ENCODE measurements around the gene KY. TPM values are rescaled to one million over a fixed set of nuclear protein-coding genes. Genes with fewer than 3 reads are reported as not detected.

The KY gene
- polyA plus RNA-seq, 3 donors, result 0.03 to 0.09 TPM; not detected in 1

DNA sequence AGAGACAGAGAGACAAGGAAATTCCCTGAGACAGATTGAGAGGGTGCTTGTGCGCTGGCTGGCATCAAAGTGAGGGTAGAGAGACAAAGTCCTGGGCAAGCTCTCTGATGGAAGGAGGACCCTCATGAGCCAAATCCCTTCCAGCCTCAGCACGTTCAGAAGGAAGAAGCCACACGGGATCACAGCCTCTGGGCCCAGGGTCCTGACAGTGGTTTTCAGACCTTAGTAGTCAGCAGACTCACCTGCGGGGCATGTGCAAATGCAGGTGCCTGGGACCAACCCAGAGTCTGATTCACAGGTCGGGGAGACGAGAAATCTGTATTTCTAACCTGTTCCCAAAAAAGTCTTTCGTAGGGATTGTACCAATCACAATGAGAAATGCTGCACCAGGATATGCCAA, 15.2 kb upstream of the KY start:
- intact Hi-C loops (cut with micrococcal nuclease), result no loop called here
- no peaks in the 10 kb centered on the region for H3K36me3 Mint-ChIP-seq
- 92% methylated on average over 6 of the region's 7 CpGs for WGBS (ENCODE audit: insufficient coverage)
- Histone ChIP-seq H3K9ac (ENCODE audit: insufficient read depth, low read length, poor library complexity, severe bottlenecking) (no peak overlapping the region), H4K20me1 (ENCODE audit: insufficient read depth, low read length) (no peaks in the 10 kb centered on the region), H3K9me3 (replicated peaks in 1 of 2; ENCODE audit: control insufficient read depth in 1 of 2, insufficient read depth in 1 of 2, low read length in 2 of 2) (no peaks in the 10 kb centered on the region), H3K4me3 (replicated peaks in 1 of 3; ENCODE audit: low read depth in 2 of 3, low read length in 3 of 3) (no peak overlapping the region), H3K4me2 (replicated peaks; ENCODE audit: extremely low read depth, low read length, poor library complexity, severe bottlenecking) (no peak overlapping the region), H3K36me3 (replicated peaks in 1 of 2; ENCODE audit: control insufficient read depth in 1 of 2, insufficient read depth in 2 of 2, low read length in 2 of 2) (no peaks in the 10 kb centered on the region), H3K27me3 (ENCODE audit: control insufficient read depth in 2 of 2, insufficient read depth in 2 of 2, low read length in 2 of 2) (no peaks in the 10 kb centered on the region), H3K4me1 (ENCODE audit: control insufficient read depth in 1 of 2, insufficient read depth in 2 of 2, low read length in 2 of 2) (no peaks in the 10 kb centered on the region), H2AFZ (ENCODE audit: insufficient read depth, low read depth, low read length, poor library complexity, severe bottlenecking) (no peak overlapping the region), H3K79me2 (ENCODE audit: insufficient read depth, low read length) (no peaks in the 10 kb centered on the region), H3K27ac (ENCODE audit: low read depth in 1 of 2, low read length in 2 of 2) (no peak overlapping the region)
- H3K27ac Mint-ChIP-seq, result no peak overlapping the region
- H3K9me3 Mint-ChIP-seq, result peaks cover 0 to 4% (median 2%) of the 10 kb centered on the region in 7 donors
- H3K4me3 Mint-ChIP-seq, result no peak overlapping the region
- no peak for DNase-seq
- TF ChIP-seq, protein P1, sequence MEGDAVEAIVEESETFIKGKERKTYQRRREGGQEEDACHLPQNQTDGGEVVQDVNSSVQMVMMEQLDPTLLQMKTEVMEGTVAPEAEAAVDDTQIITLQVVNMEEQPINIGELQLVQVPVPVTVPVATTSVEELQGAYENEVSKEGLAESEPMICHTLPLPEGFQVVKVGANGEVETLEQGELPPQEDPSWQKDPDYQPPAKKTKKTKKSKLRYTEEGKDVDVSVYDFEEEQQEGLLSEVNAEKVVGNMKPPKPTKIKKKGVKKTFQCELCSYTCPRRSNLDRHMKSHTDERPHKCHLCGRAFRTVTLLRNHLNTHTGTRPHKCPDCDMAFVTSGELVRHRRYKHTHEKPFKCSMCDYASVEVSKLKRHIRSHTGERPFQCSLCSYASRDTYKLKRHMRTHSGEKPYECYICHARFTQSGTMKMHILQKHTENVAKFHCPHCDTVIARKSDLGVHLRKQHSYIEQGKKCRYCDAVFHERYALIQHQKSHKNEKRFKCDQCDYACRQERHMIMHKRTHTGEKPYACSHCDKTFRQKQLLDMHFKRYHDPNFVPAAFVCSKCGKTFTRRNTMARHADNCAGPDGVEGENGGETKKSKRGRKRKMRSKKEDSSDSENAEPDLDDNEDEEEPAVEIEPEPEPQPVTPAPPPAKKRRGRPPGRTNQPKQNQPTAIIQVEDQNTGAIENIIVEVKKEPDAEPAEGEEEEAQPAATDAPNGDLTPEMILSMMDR (IDR thresholded peaks at IDR 0.05), result no peak
- H3K27me3 Mint-ChIP-seq (ENCODE audit: low read depth in 3 of 3), result peaks cover 3 to 14% (median 6%) of the 10 kb centered on the region in 3 donors
- no peaks in the 10 kb centered on the region for H3K4me1 Mint-ChIP-seq

DNA sequence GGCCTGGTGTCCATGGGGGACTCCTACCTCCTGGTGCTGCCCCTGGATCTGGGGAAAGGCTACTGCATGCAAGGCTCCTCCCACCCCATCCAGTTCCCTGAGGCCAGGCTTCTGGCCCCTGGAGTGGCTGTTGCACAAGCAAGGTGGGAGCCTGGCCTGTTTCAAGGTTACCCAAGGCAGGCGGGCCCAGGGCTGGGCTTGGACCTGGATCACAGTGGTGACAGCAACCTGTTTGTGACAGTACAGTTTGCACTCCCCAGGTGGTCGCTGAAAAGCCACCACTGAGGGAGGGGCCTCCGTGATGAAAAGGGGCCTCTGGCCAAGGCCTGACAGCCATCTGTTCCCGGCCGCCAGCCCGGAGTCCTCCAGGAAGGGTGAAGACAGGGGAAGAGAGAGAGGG, 14.4 kb upstream of the KY start:
- Histone ChIP-seq H3K27ac (ENCODE audit: low read depth in 1 of 2, low read length in 2 of 2) (no peak overlapping the region), H3K4me3 (replicated peaks in 1 of 3; ENCODE audit: low read depth in 2 of 3, low read length in 3 of 3) (no peak overlapping the region), H3K9ac (ENCODE audit: insufficient read depth, low read length, poor library complexity, severe bottlenecking) (no peak overlapping the region), H3K27me3 (ENCODE audit: control insufficient read depth in 2 of 2, insufficient read depth in 2 of 2, low read length in 2 of 2) (no peaks in the 10 kb centered on the region), H2AFZ (ENCODE audit: insufficient read depth, low read depth, low read length, poor library complexity, severe bottlenecking) (no peak overlapping the region), H3K79me2 (ENCODE audit: insufficient read depth, low read length) (no peaks in the 10 kb centered on the region), H4K20me1 (ENCODE audit: insufficient read depth, low read length) (no peaks in the 10 kb centered on the region), H3K4me1 (ENCODE audit: control insufficient read depth in 1 of 2, insufficient read depth in 2 of 2, low read length in 2 of 2) (no peaks in the 10 kb centered on the region), H3K9me3 (replicated peaks in 1 of 2; ENCODE audit: control insufficient read depth in 1 of 2, insufficient read depth in 1 of 2, low read length in 2 of 2) (no peaks in the 10 kb centered on the region), H3K4me2 (replicated peaks; ENCODE audit: extremely low read depth, low read length, poor library complexity, severe bottlenecking) (no peak overlapping the region), H3K36me3 (replicated peaks in 1 of 2; ENCODE audit: control insufficient read depth in 1 of 2, insufficient read depth in 2 of 2, low read length in 2 of 2) (no peaks in the 10 kb centered on the region)
- intact Hi-C loops (cut with micrococcal nuclease), result no loop called here
- Mint-ChIP-seq H3K4me3 (no peak overlapping the region), H3K27me3 (ENCODE audit: low read depth in 3 of 3) (peaks cover 2 to 14% (median 7%) of the 10 kb centered on the region in 3 donors), H3K4me1 (peaks cover 5% of the 10 kb centered on the region), H3K9me3 (peaks cover 0 to 4% (median 2%) of the 10 kb centered on the region in 7 donors), H3K36me3 (no peaks in the 10 kb centered on the region), H3K27ac (no peak overlapping the region)
- no peak for DNase-seq
- WGBS (ENCODE audit: insufficient coverage), result 94% methylated on average over 2 of the region's 6 CpGs
- TF ChIP-seq, protein P1 (IDR thresholded peaks at IDR 0.05), result no peak

Data from CD14-positive monocyte (primary cell).